Keratinocyte (primary cell): Measurements from ENCODE around the gene DOCK3. TPM values are rescaled to one million over a fixed set of nuclear protein-coding genes. Genes with fewer than 3 reads are reported as not detected.

Experiments
- DNase-seq: peaks from one replicate; pipeline ENCODE4 v3.0.0-alpha.2; 2011; ENCODE audit warnings: low read depth, missing footprints, low spot score
- FAIRE-seq: peaks from 2 replicates; lab custom pipeline; 2011; peaks lifted over from hg19 to GRCh38; lab: Jason Lieb, UNC
- H2AFZ ChIP-seq: 2 replicates; pipeline ENCODE4 v1.6.0; 2012; ENCODE audit warnings: low read length, control low read depth, inconsistent platforms; ENCODE audit not compliant: control insufficient read depth
- H3K27ac ChIP-seq: 2 replicates; pipeline ENCODE4 v1.5.1; 2011; ENCODE audit warnings: low read length; ENCODE audit not compliant: control insufficient read depth, insufficient read depth
- H3K27me3 ChIP-seq: 3 replicates; pipeline ENCODE4 v1.6.0; 2011; ENCODE audit warnings: low read length; ENCODE audit not compliant: control insufficient read depth, insufficient read depth; ENCODE audit errors: extremely low read depth
- H3K36me3 ChIP-seq, 2 experiments: 2 replicates in 1 of 2; 3 replicates in 1 of 2; pipeline ENCODE4 v1.5.1; 2011; ENCODE audit warnings: low read length in 2 of 2, mild to moderate bottlenecking in 1 of 2; ENCODE audit not compliant: control insufficient read depth in 2 of 2, insufficient read depth in 2 of 2; ENCODE audit errors: extremely low read depth in 1 of 2
- H3K4me1 ChIP-seq: 3 replicates; pipeline ENCODE4 v1.5.1; 2011; ENCODE audit warnings: low read length; ENCODE audit not compliant: control insufficient read depth, insufficient read depth; ENCODE audit errors: extremely low read depth
- H3K4me2 ChIP-seq: 3 replicates; pipeline ENCODE4 v1.6.0; 2011; ENCODE audit warnings: low read depth, low read length; ENCODE audit not compliant: control insufficient read depth, insufficient read depth; ENCODE audit errors: extremely low read depth
- H3K4me3 ChIP-seq, 3 experiments: fragments of 200-600 bp in 1 of 3; sonication (generic) in 1 of 3; 2 replicates in 2 of 3; 3 replicates in 1 of 3; pipeline ENCODE4 v1.5.1; 2011 to 2016; ENCODE audit warnings: low read length in 3 of 3, mild to moderate bottlenecking in 3 of 3, control low read depth in 2 of 3, inconsistent platforms in 1 of 3, low read depth in 1 of 3, mixed read lengths in 1 of 3, mixed run types in 1 of 3, moderate library complexity in 1 of 3; ENCODE audit not compliant: control insufficient read depth in 2 of 3, insufficient read depth in 2 of 3; ENCODE audit errors: extremely low read depth in 1 of 3
- H3K79me2 ChIP-seq: 2 replicates; pipeline ENCODE4 v1.6.0; 2012; ENCODE audit warnings: low read length; ENCODE audit not compliant: control insufficient read depth, insufficient read depth
- H3K9ac ChIP-seq: 3 replicates; pipeline ENCODE4 v1.6.0; 2011; ENCODE audit warnings: low read length; ENCODE audit not compliant: control insufficient read depth, insufficient read depth; ENCODE audit errors: extremely low read depth
- H3K9me1 ChIP-seq: 3 replicates; pipeline ENCODE4 v1.6.0; 2011; ENCODE audit warnings: low read length; ENCODE audit not compliant: control insufficient read depth, insufficient read depth; ENCODE audit errors: extremely low read depth
- H3K9me3 ChIP-seq: 2 replicates; pipeline ENCODE4 v1.5.1; 2012; ENCODE audit warnings: low read depth, low read length; ENCODE audit not compliant: control insufficient read depth
- H4K20me1 ChIP-seq: 3 replicates; pipeline ENCODE4 v1.6.0; 2011; ENCODE audit warnings: low read length; ENCODE audit not compliant: control insufficient read depth, insufficient read depth; ENCODE audit errors: extremely low read depth
- CTCF ChIP-seq, 3 experiments: IDR thresholded peaks in 1 of 3; conservative IDR thresholded peaks in 1 of 3; optimal IDR thresholded peaks in 1 of 3; 2 replicates in 2 of 3; 3 replicates in 1 of 3; pipeline versions ENCODE3 to v1.5.1; 2011; ENCODE audit warnings: low read length in 3 of 3, mild to moderate bottlenecking in 3 of 3, moderate library complexity in 2 of 3, control low read depth in 1 of 3, inconsistent platforms in 1 of 3; ENCODE audit not compliant: insufficient read depth in 2 of 3; ENCODE audit errors: extremely low read depth in 1 of 3
- EZH2 ChIP-seq: IDR thresholded peaks from one replicate; pipeline ENCODE4 v1.6.1; 2012; ENCODE audit warnings: inconsistent platforms, mild to moderate bottlenecking, low read length, moderate library complexity
- dilution Hi-C: fragments of 300-500 bp; cut with MboI; formaldehyde crosslinking; loops from one replicate; pipeline ENCODE4 v1.7.0; 2020; ENCODE audit warnings: low sequenced_read_pairs; ENCODE audit not compliant: extremely low pct_ligation_motif_present
- polyA plus RNA-seq, 5 experiments: library from polyadenylated mRNA; depleted of rRNA in 3 of 5; stranded (reverse) in 3 of 5; stranded (forward) in 1 of 5; unstranded in 1 of 5; fragments of >200 nt; gene quantifications; 1 replicate in 1 of 5; 2 replicates in 3 of 5; 3 replicates in 1 of 5; pipeline versions ENCODE4 v1.2.1 to v1.2.3, GENCODE V29; 2011 to 2012; ENCODE audit warnings: missing spikeins in 2 of 5, low read depth in 1 of 5, low replicate concordance in 1 of 5

Gene DOCK3
- polyA plus RNA-seq, 1 donor (not counting 4 experiments of a cell fraction or from before 2014, with no cell fraction given), result 0.10 TPM

- dilution Hi-C loops, result loop anchor here (25.0 kb wide), 1 partner anchor 249 kb away; no protein-coding TSS in a partner anchor
- H3K9me1 ChIP-seq, result no peaks in the 10 kb centered on the region
- H3K27ac ChIP-seq, result no peak overlapping the region
- no peaks in the 10 kb centered on the region for H4K20me1 ChIP-seq
- FAIRE-seq (no peak), DNase-seq (no peak)
- H3K4me3 ChIP-seq, result no peak overlapping the region
- H3K9ac ChIP-seq, result no peak overlapping the region
- no peak overlapping the region for H3K4me2 ChIP-seq
- no peaks in the 10 kb centered on the region for H3K36me3 ChIP-seq
- H3K9me3 ChIP-seq, result no peaks in the 10 kb centered on the region
- H3K27me3 ChIP-seq, result no peaks in the 10 kb centered on the region
- peaks cover 5% of the 10 kb centered on the region for H3K4me1 ChIP-seq
- TF ChIP-seq CTCF (optimal IDR thresholded peaks at IDR 0.05 in 1 of 3, IDR thresholded peaks at IDR 0.05 in 1 of 3, conservative IDR thresholded peaks at IDR 0.05 in 1 of 3; ENCODE audit: extremely low read depth in 1 of 3, insufficient read depth in 2 of 3, low read length in 3 of 3) (no peak), EZH2 (no peak)
- H2AFZ ChIP-seq, result no peak overlapping the region
- H3K79me2 ChIP-seq, result no peaks in the 10 kb centered on the region
These were observed 686.1 kb downstream of the DOCK3 start for GRCh38 chr3:51360806-51361205.

GRCh38 chr3:51361746-51362145 lies 687.0 kb downstream of the DOCK3 start:
- no peak overlapping the region for H3K27ac ChIP-seq
- H2AFZ ChIP-seq, result no peak overlapping the region
- DNase-seq, result no peak
- dilution Hi-C loops, result loop anchor here (25.0 kb wide), 1 partner anchor 249 kb away; no protein-coding TSS in a partner anchor
- no peaks in the 10 kb centered on the region for H3K9me1 ChIP-seq
- TF ChIP-seq CTCF (optimal IDR thresholded peaks at IDR 0.05 in 1 of 3, IDR thresholded peaks at IDR 0.05 in 1 of 3, conservative IDR thresholded peaks at IDR 0.05 in 1 of 3; ENCODE audit: extremely low read depth in 1 of 3, insufficient read depth in 2 of 3, low read length in 3 of 3), result no peak
- no peaks in the 10 kb centered on the region for H3K27me3 ChIP-seq
- H3K9me3 ChIP-seq, result no peaks in the 10 kb centered on the region
- no peak overlapping the region for H3K4me2 ChIP-seq
- H4K20me1 ChIP-seq, result no peaks in the 10 kb centered on the region
- H3K4me1 ChIP-seq, result no peaks in the 10 kb centered on the region
- FAIRE-seq, result no peak
- no peaks in the 10 kb centered on the region for H3K79me2 ChIP-seq
- H3K36me3 ChIP-seq, result no peaks in the 10 kb centered on the region
- no peak overlapping the region for H3K4me3 ChIP-seq
- H3K9ac ChIP-seq, result no peak overlapping the region
